Gastroesophageal sphincter (tissue), 4 donors: ENCODE results near the gene VKORC1L1. TPM values are rescaled to one million over a fixed set of nuclear protein-coding genes. Genes with fewer than 3 reads are reported as not detected.

ENCODE experiments used
- ATAC-seq: fragments of 150-250 bp; one replicate; pipeline ENCODE4 v1.9.1; 2016; ENCODE audit warnings: mild to moderate bottlenecking, moderate library complexity
- H3K27ac ChIP-seq, 4 donors: fragments of 200-600 bp; sonication (generic) in 3 of 4; 1 replicate in 3 of 4; 2 replicates in 1 of 4; pipeline ENCODE4 v1.5.1; 2016 to 2019
- H3K27me3 ChIP-seq: fragments of 200-600 bp; sonication (generic); one replicate; pipeline ENCODE4 v1.5.1; 2019
- H3K36me3 ChIP-seq, 2 donors: fragments of 200-600 bp; sonication (generic); one replicate each; pipeline ENCODE4 v1.5.1; 2019; ENCODE audit warnings: control low read depth in 1 of 2
- H3K4me1 ChIP-seq, 3 donors: fragments of 200-600 bp; sonication (generic); 1 replicate in 2 of 3; 2 replicates in 1 of 3; pipeline ENCODE4 v1.5.1; 2016 to 2019; ENCODE audit warnings: control low read depth in 2 of 3
- H3K4me3 ChIP-seq, 2 donors: fragments of 200-600 bp; sonication (generic); one replicate each; pipeline ENCODE4 v1.5.1; 2019; ENCODE audit warnings: mild to moderate bottlenecking in 1 of 2, moderate library complexity in 1 of 2
- H3K9me3 ChIP-seq, 3 donors: fragments of 200-600 bp; sonication (generic); one replicate each; pipeline ENCODE4 v1.5.1; 2017 to 2019; ENCODE audit warnings: control low read depth in 2 of 3
- CTCF ChIP-seq, 4 experiments: fragments of 200-600 bp in 2 of 4; fragments of 450-650 bp in 2 of 4; sonication (generic) in 1 of 4; IDR thresholded peaks; one replicate each; pipeline ENCODE4 v1.5.1; 2017 to 2019; ENCODE audit warnings: antibody characterized with exemption in 4 of 4, mild to moderate bottlenecking in 2 of 4, moderate library complexity in 2 of 4
- EP300 ChIP-seq: sonication (generic); formaldehyde crosslinking; IDR thresholded peaks from one replicate; pipeline ENCODE4 v1.6.1; 2017; ENCODE audit warnings: antibody characterized with exemption, mild to moderate bottlenecking
- POLR2A ChIP-seq, 2 donors: fragments of 450-650 bp; IDR thresholded peaks; one replicate each; pipeline ENCODE4 v1.6.1; 2017; ENCODE audit warnings: antibody characterized with exemption in 2 of 2, mild to moderate bottlenecking in 2 of 2, moderate library complexity in 1 of 2
- POLR2AphosphoS5 ChIP-seq: sonication (generic); formaldehyde crosslinking; IDR thresholded peaks from one replicate; pipeline ENCODE4 v1.6.1; 2017; ENCODE audit warnings: antibody characterized with exemption
- WGBS, 2 donors: methylation state at CpG; one replicate each; pipeline ENCODE4 v1.1.5; 2018; ENCODE audit warnings: low coverage in 1 of 2; 5-methylcytosine and 5-hydroxymethylcytosine counted together
- total RNA-seq, 4 donors: library from RNA; depleted of rRNA; stranded (reverse); fragments of >200 nt; gene quantifications; one replicate each; pipeline ENCODE4 v1.1.0, GENCODE V29; 2016

VKORC1L1 gene
- total RNA-seq, 4 donors from 2014 or later, result 20.4 to 30.2 (median 25.0) TPM

- WGBS, 2 donors, result 53 to 82% methylated on average over 3 to 4 of the region's 4 CpGs
These were observed 74.0 kb downstream of the VKORC1L1 start for GRCh38 chr7:65946904-65947303.

GRCh38 chr7:65951837-65952578 is 79.1 kb downstream of the VKORC1L1 start:
- H3K36me3 ChIP-seq, result peaks cover 0 to 36% of the 10 kb centered on the region in 2 donors
- no peak for ATAC-seq
- TF ChIP-seq CTCF (IDR thresholded peaks at IDR 0.05) (no peak), EP300 (no peak), POLR2A (IDR thresholded peaks at IDR 0.05) (no peak), POLR2AphosphoS5 (no peak)
- H3K4me3 ChIP-seq, result no peak overlapping the region
- no peaks in the 10 kb centered on the region for H3K4me1 ChIP-seq
- H3K27me3 ChIP-seq, result no peaks in the 10 kb centered on the region
- 81 to 83% methylated on average over 9 of the region's 9 CpGs for WGBS, 2 donors
- no peak overlapping the region for H3K27ac ChIP-seq
- no peaks in the 10 kb centered on the region for H3K9me3 ChIP-seq

More at GRCh38 chr7:65946904-65947303, 74.0 kb downstream of the VKORC1L1 start:
- Histone ChIP-seq H3K27ac (no peak overlapping the region), H3K36me3 (no peaks in the 10 kb centered on the region), H3K9me3 (no peaks in the 10 kb centered on the region), H3K27me3 (no peaks in the 10 kb centered on the region), H3K4me1 (no peaks in the 10 kb centered on the region), H3K4me3 (no peak overlapping the region)
- TF ChIP-seq CTCF (IDR thresholded peaks at IDR 0.05) (no peak), EP300 (no peak), POLR2AphosphoS5 (no peak), POLR2A (IDR thresholded peaks at IDR 0.05) (no peak)
- ATAC-seq, result no peak

GRCh38 chr7:65953001-65953720 is 80.3 kb downstream of the VKORC1L1 start:
- Histone ChIP-seq H3K27me3 (no peaks in the 10 kb centered on the region), H3K9me3 (no peaks in the 10 kb centered on the region), H3K4me3 (no peak overlapping the region), H3K36me3 (peaks cover 0 to 48% of the 10 kb centered on the region in 2 donors), H3K27ac (no peak overlapping the region), H3K4me1 (no peaks in the 10 kb centered on the region)
- no peak for ATAC-seq
- WGBS, 2 donors, result 78 to 92% methylated on average over 3 to 5 of the region's 5 CpGs
- TF ChIP-seq CTCF (IDR thresholded peaks at IDR 0.05), result no peak
- no peak for TF ChIP-seq POLR2AphosphoS5
- no peak for TF ChIP-seq POLR2A (IDR thresholded peaks at IDR 0.05)

- no peaks in the 10 kb centered on the region for H3K27me3 ChIP-seq
- ATAC-seq, result no peak
- H3K4me1 ChIP-seq, result no peaks in the 10 kb centered on the region
- no peak overlapping the region for H3K27ac ChIP-seq
- H3K36me3 ChIP-seq, result peaks cover 0 to 56% of the 10 kb centered on the region in 2 donors
- TF ChIP-seq POLR2AphosphoS5, result no peak
- TF ChIP-seq EP300, result no peak
- no peak for TF ChIP-seq POLR2A (IDR thresholded peaks at IDR 0.05)
- no peak for TF ChIP-seq CTCF (IDR thresholded peaks at IDR 0.05)
- no peaks in the 10 kb centered on the region for H3K9me3 ChIP-seq
- no peak overlapping the region for H3K4me3 ChIP-seq
- 85 to 88% methylated on average over 14 to 15 of the region's 15 CpGs for WGBS, 2 donors
These were observed 81.1 kb downstream of the VKORC1L1 start for GRCh38 chr7:65953890-65954450.
